Vagina (tissue), 2 donors: ENCODE results near the gene MYBPHL.

ENCODE experiments used
- POLR2AphosphoS5 ChIP-seq, 2 donors: sonication (generic); formaldehyde crosslinking; IDR thresholded peaks; one replicate each; pipeline ENCODE4 v1.9.0; 2017; ENCODE audit warnings: antibody characterized with exemption in 2 of 2, mild to moderate bottlenecking in 2 of 2, low read depth in 1 of 2; ENCODE audit not compliant: insufficient read depth in 1 of 2
- TF ChIP-seq, protein P1 (sequence below), 3 experiments: fragments of 450-650 bp in 2 of 3; fragments of 200-600 bp in 1 of 3; sonication (generic) in 1 of 3; IDR thresholded peaks; one replicate each; pipeline ENCODE4 v1.5.1; 2017 to 2019; ENCODE audit warnings: antibody characterized with exemption in 3 of 3, mild to moderate bottlenecking in 2 of 3, moderate library complexity in 2 of 3

DNA sequence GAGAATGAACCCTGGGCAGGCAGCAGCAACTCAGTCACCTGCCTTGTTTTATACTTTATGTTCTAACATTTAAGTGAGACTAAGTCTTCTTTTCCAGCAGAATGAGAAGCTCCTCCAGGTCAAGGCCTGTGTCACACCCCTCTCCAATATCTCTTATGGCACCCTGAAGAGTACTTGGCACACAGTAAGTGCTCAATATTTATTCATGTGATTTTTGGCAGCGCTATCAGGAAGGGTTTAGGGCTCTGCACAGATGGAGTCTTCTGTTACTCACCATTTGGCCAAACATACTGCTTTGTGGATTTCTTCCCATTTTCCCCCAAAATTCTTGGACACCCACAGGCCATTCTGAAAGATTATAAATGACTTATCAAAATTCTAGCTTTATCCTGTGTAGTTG is 43.8 kb upstream of the MYBPHL start:
- TF ChIP-seq POLR2AphosphoS5 (IDR thresholded peaks at IDR 0.05; ENCODE audit: insufficient read depth in 1 of 2, low read depth in 1 of 2) = no peak
- TF ChIP-seq, protein P1, sequence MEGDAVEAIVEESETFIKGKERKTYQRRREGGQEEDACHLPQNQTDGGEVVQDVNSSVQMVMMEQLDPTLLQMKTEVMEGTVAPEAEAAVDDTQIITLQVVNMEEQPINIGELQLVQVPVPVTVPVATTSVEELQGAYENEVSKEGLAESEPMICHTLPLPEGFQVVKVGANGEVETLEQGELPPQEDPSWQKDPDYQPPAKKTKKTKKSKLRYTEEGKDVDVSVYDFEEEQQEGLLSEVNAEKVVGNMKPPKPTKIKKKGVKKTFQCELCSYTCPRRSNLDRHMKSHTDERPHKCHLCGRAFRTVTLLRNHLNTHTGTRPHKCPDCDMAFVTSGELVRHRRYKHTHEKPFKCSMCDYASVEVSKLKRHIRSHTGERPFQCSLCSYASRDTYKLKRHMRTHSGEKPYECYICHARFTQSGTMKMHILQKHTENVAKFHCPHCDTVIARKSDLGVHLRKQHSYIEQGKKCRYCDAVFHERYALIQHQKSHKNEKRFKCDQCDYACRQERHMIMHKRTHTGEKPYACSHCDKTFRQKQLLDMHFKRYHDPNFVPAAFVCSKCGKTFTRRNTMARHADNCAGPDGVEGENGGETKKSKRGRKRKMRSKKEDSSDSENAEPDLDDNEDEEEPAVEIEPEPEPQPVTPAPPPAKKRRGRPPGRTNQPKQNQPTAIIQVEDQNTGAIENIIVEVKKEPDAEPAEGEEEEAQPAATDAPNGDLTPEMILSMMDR (IDR thresholded peaks at IDR 0.05) = no peak
